CD4-positive, alpha-beta T cell treated with Interleukin-6 for 4 hours (primary cell): Measurements from ENCODE around the gene CCDC28A.
"Not testable (repeated sequence)": the region's sequence is repeated elsewhere in the genome, so short reads cannot be mapped to it uniquely, and the experiment has no call there.

Experiments
- DNase-seq: peaks from one replicate; pipeline ENCODE4 v3.0.0-alpha.2; 2020; ENCODE audit warnings: mixed read lengths

CCDC28A gene

DNA sequence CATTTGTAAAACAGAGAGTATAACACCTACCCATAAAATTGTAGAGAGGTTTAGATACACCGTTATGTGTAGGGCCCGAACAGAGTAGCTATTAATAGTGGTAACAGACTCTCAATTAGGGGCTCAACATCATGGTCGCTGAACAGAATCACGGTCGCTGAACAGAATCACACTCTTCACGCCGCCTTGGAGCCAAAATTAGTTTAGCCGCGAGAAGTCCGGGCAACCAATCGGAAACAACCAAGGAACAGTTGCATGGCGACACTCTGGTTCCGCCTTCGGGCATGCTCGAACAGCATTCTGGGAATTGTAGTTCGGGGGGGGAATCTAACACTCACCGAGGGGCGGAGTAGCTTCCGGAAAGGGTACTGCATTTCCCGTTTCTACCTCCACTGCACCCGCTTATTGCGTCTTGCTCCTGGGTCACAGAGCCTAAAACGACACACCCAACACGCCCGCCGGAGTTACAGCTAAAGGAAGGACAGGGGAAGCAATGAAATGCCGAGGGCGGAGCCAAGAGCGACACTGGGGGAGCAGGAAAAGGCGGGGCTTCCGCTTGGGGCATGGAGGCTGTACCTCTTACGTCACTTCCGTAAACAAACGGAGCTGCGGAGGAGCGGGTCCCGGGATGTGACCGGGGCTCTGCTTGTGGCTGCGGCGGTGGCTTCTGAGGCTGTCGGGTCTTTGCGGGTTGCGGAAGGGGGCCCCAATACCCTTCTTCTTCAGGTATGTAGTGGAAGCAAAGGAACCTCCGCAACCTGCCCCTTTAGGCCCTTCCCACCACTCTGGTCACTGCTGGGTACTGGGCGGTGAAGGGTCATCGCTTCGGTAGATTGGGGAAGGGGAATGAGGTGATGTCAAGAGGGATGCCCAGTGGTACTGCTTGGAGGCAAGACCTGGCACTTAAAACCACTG is at the start of gene CCDC28A:
CCDC28A (plus strand) TSS at position 593 of the 915 bp plus-strand sequence. CDS start 2,352 bp downstream, outside the sequence.
- peak; percentile 95 for DNase-seq

DNA sequence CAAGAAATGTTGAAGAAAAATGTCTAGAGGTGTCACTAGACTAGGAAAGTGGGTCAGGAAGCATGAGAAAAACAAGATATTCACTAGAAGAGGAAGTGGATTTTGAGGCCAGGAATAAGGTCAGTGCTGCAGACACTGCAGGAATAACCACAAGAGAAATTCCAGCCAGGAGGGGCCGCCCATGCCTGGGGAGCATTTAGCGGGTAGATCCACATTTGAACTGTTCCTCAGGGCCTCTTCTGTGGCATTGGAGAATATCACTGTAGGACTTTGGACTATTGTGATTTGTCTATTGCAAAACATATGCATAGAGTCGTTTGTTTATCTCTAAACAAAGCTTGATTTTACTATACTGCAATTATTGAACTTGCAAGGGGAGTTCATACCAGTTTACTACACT is 49.6 kb upstream of the CCDC28A start:
- no peak for DNase-seq

DNA sequence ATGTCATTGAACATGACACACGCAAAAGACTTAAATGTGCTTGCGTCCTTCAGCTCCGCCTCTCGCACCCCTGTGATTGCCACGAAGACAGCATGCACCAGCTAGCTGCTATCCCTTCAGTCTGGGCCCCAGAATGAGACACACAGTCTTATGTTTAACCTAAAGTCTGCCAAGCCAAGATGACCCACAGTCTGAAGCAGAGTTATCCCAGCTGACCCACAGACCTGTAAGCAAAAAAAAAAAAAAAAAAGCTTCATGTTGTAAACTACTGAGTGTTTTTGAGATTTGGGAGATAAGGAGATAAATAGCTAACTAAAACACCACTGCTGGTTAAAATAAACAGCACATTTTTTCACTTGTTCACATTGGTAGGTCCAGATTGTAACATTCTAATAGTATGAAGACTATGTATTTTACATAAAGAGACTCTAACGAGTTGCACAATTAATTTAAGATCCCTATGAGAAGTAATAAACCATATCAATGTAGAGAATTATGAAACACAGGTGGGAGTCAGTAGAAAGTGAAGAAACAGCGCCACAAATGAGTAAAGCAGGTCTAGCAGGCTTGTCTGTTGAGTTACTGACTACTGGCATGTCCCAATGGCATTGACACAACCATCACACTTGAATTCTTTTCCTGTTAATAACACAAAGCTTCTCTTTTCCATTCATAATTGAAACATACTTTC is 47.4 kb upstream of the CCDC28A start:
- DNase-seq = no peak

DNA sequence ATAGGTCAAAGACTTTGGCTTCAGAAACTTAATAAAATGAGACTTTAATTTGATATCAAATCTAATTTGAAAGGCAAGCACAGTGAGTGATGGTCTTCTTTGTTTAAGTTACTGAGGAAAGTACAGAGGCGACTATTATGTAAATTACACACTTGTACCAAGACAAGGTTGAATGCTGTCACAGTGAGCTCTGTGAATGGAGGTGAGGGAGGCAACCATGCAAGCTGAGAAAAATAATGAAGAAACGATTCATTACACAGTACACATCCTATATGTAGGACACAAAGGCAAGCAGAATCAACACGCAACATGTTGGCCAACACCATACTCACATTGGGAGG is 46.8 kb upstream of the CCDC28A start:
- DNase-seq = no peak

DNA sequence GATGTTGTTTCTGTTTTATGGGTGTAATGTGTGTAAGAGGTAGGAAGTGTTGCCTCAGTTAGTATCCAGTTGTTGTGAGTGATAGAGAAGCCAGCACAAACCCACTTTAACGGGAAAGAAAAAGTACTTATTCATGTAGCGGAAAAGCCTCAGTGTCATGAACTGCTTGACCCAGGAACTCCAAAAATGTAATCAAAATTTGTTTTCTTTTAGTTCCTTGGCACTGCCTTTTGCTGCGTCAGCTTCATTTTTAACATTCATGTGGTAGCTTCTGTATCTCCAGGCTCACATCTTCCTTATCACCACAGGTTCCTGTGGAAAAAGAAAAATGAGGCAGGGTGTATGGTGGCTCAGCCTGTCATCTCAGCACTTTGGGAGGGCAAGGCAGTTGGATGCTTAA is 46.4 kb upstream of the CCDC28A start:
- no peak for DNase-seq

DNA sequence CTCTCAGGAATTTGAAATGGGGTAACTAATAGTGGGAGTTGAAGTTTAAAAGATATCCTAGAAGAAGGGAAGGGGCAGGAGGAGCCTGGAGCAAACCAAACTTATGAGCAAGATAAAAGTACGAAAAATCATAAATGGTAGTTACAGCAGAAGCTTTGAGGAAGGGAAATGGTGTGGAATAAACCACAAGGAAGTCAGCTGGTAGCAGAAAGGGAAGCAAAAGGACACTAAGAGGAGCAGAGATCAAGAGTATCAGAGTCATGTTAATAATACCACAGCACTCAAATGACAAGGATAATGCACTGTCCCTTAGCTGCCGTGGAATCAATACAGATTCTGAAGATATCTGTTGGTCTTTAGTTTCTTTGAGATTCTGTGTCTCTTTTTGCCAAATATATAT is 44.9 kb upstream of the CCDC28A start:
- DNase-seq = no peak

DNA sequence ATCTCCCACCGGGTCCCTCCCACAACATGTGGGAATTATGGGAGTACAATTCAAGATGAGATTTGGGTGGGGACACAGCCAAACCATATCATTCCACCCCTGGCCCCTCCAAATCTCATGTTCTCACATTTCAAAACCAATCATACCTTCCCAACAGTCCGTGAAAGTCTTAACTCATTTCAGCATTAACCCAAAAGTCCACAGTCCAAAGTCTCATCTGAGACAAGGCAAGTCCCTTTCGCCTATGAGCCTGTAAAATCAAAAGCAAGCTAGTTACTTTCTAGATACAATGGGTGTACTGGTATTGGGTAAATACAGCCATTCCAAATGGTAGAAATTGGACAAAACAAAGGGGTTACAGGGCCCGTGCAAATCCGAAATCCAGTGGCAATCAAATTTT is 43.5 kb upstream of the CCDC28A start:
- not testable (repeated sequence) for DNase-seq

DNA sequence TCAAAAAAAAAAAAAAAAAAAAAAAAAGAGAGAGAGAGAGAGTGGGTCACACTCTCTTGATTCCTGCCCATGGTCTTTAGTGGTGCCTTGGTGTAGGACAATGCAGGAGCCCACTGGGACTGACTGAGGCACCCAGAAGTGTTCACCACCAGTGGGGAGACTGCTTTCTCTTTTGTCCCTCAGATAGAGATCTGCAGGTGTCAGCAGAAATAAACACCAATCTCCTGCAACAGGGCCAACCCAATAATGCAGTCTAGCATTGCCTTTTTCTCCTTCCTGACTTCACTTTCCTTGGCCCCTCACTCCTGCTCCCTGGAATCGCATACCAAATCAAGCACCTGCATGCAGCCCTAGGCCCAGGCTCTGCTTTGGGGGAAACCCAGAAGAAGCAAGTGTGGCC is 39.0 kb upstream of the CCDC28A start:
- no peak for DNase-seq

DNA sequence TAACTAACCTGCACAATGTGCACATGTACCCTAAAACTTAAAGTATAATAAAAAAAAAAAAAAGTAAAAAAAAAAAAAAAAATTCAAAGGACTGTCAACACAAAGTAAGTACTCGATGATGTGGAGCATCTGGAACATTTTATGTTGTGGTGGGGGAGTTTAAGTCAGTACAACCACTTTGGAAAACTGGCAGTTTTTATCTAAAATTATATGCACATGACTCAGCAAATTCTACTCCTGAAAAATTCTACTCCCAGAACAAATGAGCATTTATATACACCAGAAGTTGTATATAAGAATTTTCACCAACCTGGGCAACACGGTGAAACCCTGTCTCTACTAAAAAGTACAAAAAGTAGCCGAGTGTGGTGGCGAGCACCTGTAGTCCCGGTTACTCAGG is 36.9 kb upstream of the CCDC28A start:
- DNase-seq = no peak

DNA sequence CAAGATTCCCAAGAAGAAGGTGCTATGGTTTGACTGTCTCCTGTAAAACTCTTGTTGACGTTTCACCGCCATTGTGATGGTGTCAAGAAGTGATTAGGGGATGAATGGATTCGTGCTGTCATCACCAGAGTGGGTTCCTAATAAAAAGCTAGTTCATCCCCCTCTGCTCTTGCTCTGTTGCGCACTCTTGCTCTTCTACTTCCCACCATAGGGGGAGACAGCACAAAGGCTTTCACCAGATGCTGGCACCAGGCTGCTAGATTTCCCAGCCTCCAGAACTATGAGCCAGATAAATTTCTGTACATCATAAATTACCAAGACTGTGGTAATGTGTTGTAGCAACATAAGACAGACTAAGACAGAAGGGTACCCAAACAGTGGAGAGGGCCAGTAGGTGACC is 21.6 kb upstream of the CCDC28A start:
- no peak for DNase-seq

DNA sequence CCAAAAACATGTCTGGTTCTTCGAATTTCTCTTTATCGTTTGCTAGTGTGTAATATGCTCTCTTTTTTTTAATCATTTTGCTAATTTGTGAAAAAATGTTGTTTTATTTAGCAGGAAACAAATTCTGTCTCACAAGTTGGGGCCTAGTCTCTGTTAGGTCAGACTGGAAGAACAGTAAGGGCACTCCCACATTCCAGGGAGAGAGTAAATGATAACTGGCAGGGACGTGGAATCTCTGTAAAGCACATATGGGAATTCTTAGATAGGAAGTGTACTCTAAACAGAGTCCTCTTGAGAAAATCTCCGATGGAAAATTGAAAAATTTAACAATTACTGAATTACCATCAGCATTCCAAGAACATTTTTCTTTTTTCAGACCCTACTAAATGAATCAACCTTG is 16.4 kb upstream of the CCDC28A start:
- DNase-seq = no peak

DNA sequence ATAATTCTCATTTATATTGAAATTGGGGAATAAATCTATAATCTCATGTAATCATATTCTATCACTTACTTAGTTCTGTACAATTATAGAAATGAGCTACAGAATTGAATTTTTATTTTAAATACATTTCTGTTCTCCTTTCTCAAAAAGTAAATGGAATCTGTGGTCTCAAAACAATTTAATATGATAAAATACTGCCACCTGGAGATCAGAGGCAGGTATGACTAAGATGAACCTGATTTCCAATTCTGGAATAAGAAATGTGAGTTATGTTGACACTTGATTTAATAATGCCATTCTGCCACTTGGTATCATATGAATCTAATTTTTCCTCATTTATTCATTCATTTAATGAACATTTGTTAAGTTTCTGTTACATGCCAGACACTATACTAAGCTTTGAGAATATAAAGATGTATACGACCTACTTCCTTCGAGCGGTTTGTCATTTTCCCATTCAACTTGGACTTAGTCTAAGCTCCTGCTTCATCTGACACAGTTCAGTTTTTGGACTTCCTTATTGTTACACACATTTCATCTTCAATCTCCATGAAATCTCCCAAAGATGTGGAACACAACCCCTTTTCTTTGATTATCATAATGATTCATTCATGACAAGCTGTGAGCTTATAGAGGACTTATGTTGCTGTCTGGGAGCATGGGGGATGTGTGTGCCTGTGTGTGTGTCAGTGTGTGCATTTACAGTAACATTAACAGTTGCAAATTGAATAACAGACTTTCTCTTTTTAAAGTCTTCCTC is 7.5 kb upstream of the CCDC28A start:
- no peak for DNase-seq

DNA sequence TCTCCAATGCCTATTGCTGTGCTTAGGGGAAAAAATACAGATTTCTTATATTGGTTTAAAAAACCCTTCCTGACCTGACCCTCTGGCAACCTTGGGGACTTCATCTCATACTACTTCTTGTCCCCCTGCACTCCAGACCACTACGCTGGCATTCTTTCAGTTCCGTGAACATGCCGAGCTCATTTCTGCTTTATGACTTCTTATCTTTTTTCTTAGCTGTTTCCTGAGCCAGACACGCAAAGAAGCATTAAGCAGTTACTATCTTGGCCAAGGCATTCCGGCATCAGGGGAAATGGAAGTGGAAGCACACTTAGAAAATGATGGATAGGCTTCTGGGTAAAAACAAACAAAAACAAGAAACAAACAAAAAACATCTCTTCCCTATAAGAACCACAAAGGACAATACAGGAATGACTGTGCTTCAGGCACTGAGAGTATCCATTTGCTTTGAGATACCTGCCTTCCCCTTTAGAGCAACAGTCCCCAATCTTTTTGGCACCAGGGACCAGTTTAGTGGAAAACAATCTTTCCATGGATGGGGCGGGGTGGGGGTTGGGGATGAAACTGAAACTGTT is 4.4 kb upstream of the CCDC28A start:
- no peak for DNase-seq

DNA sequence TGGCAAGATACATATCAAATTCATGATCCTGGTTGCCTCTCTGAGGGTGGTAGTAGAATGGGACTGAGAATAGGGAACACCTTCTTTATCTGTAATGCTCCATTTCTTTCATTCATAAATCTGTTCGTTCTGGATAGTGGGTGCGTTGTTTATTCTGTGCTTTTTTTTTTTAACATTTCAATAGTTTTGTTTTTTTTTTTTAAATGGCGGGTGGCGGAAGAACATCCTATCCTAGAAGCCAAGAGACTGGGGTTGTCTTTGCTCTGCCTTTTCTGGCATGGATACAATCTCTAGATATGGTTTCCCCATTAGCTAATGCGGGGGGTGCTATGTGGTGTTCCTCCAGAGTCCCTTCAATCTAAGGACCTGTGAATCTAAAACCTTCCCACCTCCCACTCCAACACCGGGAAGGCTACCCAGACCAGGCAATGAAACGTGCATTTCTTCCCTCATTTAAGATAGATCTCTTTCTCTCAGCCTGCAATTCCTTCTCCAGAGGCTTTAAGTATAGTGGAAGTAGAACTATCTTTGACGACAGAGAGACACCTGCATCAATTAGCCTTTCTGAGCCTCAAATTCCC is 883 bp upstream of the CCDC28A start:
- DNase-seq = no peak

DNA sequence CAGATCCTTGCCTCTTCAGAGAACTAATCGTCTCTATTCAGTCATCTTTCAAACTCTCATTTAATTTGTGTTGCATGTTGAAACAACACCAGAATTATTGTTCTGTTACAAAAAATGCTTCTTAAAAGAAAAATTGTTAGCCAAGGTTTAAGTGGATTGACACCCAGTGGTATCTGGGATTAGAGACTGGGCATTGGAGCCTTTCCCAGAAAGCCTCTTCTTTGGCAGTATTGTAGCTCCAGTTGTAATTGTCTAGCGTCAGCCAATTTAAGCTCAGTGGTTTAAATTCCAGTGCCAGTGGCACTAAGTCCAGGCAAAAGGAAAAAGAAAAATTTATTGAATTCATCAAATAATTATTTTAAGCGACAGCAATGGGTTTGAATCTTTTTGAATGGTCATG is 801 bp downstream of the CCDC28A start:
- no peak for DNase-seq

DNA sequence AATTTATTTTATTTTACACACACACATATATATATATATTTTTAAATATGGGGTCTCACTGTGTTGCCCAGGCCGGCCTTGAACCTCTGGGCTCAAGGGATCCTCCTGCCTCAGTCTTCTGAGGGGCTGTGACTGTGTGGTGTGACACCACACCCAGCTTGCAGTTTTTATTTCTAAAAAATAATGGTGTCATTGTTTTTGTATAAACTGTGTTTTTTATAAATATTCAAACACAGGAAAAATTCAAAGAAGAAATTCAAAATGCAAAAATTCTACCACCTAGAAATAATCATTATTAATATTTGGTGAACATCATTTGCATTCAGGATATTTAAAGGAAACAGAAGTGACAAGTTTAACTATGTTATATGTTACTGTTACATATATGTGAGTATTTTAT is 3.1 kb downstream of the CCDC28A start:
- DNase-seq = no peak

DNA sequence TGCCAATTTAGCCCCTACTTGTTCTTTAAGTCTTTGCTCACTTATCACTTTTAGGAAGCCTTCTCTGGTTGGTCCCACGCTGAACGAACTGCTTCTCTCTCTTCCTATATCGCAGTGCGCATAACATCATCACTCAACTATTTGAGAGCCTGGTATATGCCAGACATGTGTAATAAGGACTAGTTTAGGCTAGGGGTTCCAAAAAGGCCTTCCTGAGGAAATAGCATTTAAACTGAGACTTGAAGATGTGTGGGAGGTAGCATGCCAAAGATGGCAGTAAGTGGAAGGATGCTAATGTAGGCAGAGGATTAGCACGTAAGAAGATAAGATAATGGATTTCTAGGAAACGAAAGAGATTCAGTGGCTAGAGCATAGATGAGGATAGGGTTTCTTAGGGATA is 4.8 kb downstream of the CCDC28A start:
- DNase-seq = no peak

DNA sequence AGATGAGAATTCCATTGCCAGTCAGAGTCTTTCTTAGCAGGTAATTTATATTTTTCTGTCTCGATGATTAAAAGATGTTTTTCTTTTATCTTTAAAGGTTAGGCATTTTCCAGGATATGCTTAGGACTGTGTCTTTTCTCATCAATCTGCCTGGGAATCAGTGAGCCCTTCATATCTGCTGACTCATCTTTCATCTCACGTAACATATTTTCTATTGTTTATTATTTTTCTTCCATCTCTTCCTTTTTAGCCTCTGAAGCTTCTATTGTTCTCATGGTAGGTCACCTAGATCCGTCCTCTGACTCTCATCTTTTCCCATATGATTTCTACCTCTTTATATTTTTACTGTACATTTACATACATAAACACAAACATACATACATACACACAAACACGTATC is 8.7 kb downstream of the CCDC28A start:
- no peak for DNase-seq

DNA sequence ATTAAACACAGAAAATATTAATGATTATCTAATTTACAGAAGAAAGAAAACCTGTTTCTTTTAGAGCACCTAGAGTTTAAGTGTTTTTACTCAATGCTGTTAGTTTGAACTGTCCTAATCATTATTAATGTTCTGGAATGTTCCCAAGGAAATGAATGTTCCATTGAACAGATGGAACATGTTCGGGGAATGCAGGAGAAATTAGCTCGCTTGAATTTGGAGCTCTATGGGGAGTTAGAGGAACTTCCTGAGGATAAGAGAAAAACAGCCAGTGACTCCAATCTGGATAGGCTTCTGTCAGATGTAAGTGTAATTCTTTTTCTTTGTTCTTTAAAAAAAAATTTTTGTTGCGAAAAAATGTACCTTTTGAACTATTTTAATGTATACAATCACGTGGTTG is 11.5 kb downstream of the CCDC28A start:
- DNase-seq = no peak

DNA sequence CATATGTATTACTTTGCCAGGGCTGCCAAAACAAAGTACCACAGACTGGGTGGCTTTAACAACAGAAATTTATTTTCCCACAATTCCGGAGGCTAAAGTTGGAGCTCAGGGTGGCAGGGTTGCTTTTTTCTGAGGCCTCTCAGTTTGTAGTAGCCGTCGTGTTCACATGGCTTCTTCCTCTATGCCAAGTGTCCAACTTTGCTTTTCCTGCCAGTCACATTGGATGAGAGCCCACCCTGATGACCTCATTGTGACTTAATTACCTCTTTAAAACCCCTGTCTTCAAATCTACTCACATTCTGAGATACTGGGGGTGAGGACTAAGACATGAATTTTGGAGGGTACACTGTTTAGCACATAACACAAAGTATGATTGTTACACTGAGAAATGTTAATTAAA is 12.4 kb downstream of the CCDC28A start:
- no peak for DNase-seq

DNA sequence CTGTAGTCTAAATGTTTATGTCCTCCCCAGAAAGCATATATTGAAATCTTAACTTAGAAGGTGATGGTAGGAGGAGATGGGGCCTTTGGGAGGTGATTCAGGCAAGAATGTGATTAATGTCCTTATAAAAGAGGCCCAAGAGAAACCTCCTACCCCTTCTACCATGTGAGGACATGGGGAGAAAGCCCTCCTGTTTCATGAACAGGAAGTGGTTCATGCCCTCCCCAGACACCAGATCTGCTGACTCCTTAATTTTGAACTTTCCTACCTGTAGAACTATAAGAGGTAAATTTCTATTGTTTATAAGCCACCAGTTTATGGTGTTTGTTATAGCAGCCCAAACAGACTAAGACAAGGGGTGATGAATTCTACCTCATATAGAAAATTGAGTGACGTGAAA is 13.6 kb downstream of the CCDC28A start:
- DNase-seq = no peak

DNA sequence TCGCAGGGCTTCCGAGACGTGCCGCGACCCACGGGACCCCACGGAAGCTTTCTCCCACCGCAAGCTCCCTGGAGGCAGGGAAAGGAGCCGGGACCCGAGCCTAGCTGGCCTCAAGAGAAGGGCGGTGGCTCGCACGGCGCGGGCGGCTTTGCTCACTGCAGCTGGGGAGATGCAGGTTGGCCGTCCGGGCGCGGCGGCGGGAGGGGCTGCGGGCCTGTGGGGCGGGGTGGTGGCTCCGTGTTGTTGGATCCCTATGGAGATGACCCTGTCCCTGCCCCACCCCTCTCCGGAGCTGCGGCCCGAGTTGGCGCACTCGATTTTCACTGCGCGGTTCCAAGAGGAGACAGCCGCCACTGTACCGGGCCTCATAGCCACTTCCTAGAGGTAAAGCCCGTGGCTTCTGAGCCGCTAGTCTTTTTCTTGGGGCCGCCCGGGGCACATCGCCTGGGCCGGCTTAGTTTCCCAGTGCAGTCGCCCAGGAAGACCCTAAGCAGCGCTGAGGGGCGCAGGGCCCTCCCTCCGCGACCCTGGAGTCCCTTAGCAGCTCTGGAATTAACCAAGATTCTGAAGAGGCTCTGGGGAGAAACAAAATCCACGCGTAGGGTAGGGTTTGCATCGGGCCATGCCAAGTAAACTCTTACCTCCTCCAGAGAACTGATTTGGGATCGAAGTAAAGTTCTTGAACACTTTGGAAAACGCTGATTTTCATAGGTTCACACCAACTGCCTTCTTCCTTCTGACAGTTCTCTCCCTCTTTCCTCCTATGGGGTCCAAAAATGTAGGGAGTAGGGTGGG is 22.4 kb downstream of the CCDC28A start, which contains the start of gene ECT2L:
ECT2L (plus strand) TSS at position 279 of the 795 bp plus-strand sequence. CDS start 17,188 bp downstream, outside the sequence.
- no peak for DNase-seq
